Activated CD4-positive, alpha-beta T cell treated with anti-CD3 and anti-CD28 coated beads for 36 hours (primary cell): ENCODE data around the gene CLTCL1. TPM values are rescaled to one million over a fixed set of nuclear protein-coding genes. Genes with fewer than 3 reads are reported as not detected.

Experiments used
- ATAC-seq: fragments of 200-7000 bp; cut with Tn5 transposase; one replicate; pipeline ENCODE4 v1.10.0; 2021; ENCODE audit warnings: mild to moderate bottlenecking, moderate library complexity
- CTCF ChIA-PET: fragments of 350-600 bp; sonication (Branson Sonifier 250); formaldehyde crosslinking; loops from one replicate; lab custom pipeline; 2021; ENCODE audit warnings: antibody characterized with exemption; lab: Charles Lee
- POLR2A ChIA-PET: fragments of 350-600 bp; sonication (Branson Sonifier 250); formaldehyde crosslinking; loops from one replicate; lab custom pipeline; 2021; ENCODE audit warnings: antibody characterized with exemption, inconsistent platforms; lab: Charles Lee
- DNase-seq: peaks from one replicate; pipeline ENCODE4 v3.0.0-alpha.2; 2020
- H3K27ac Mint-ChIP-seq: one replicate; pipeline ENCODE4 v1.8.0; 2021; ENCODE audit warnings: mixed read lengths
- H3K27me3 Mint-ChIP-seq: one replicate; pipeline ENCODE4 v1.8.0; 2021; ENCODE audit warnings: mixed read lengths
- H3K36me3 Mint-ChIP-seq: one replicate; pipeline ENCODE4 v1.8.0; 2021; ENCODE audit warnings: low read depth, mixed read lengths
- H3K4me1 Mint-ChIP-seq: one replicate; pipeline ENCODE4 v1.8.0; 2021; ENCODE audit warnings: mixed read lengths
- H3K4me3 Mint-ChIP-seq: one replicate; pipeline ENCODE4 v1.8.0; 2021; ENCODE audit warnings: mild to moderate bottlenecking, moderate library complexity, mixed read lengths
- H3K9me3 Mint-ChIP-seq: one replicate; pipeline ENCODE4 v1.8.0; 2021; ENCODE audit warnings: low read depth, mixed read lengths
- intact Hi-C, 2 experiments: fragments of 100-400 bp; cut with DNase I in 1 of 2; cut with micrococcal nuclease in 1 of 2; formaldehyde crosslinking; loops; one replicate each; pipeline versions ENCODE4 v1.14.2 to v1.15.1; 2022 to 2024; cut with DNase I, micrococcal nuclease
- total RNA-seq, 2 experiments: library from RNA; stranded (reverse); gene quantifications; one replicate each; pipeline ENCODE4 v1.2.3, GENCODE V29; 2021

The CLTCL1 gene
- total RNA-seq, 2 experiments from 2014 or later, result 0.76 to 1.2 TPM

GRCh38 chr22:19136915-19137314 is 154.6 kb downstream of the CLTCL1 start:
- peaks cover 2% of the 10 kb centered on the region for H3K4me1 Mint-ChIP-seq
- no peak for DNase-seq
- POLR2A ChIA-PET, result no interaction called here
- intact Hi-C loops, result no loop called here
- no peak for ATAC-seq
- no peak overlapping the region for H3K27ac Mint-ChIP-seq
- H3K36me3 Mint-ChIP-seq, result peaks cover 32% of the 10 kb centered on the region
- no peaks in the 10 kb centered on the region for H3K27me3 Mint-ChIP-seq
- CTCF ChIA-PET, result no interaction called here
- no peaks in the 10 kb centered on the region for H3K9me3 Mint-ChIP-seq
- no peak overlapping the region for H3K4me3 Mint-ChIP-seq

- Mint-ChIP-seq H3K9me3 (no peaks in the 10 kb centered on the region), H3K4me1 (no peaks in the 10 kb centered on the region), H3K36me3 (peaks cover 32% of the 10 kb centered on the region), H3K4me3 (no peak overlapping the region), H3K27me3 (no peaks in the 10 kb centered on the region), H3K27ac (no peak overlapping the region)
- no peak for DNase-seq
- POLR2A ChIA-PET, result interaction anchor here (0.6 kb wide), 1 partner anchor 17 kb away, joined by 5 read pairs; no protein-coding TSS in a partner anchor
- CTCF ChIA-PET, result interaction anchor here (0.6 kb wide), 1 partner anchor 13 kb away, joined by 3 read pairs; no protein-coding TSS in a partner anchor
- intact Hi-C loops, result no loop called here
- ATAC-seq, result no peak
Measured at GRCh38 chr22:19134874-19135273, 156.6 kb downstream of the CLTCL1 start.

GRCh38 chr22:19134176-19134831 is 157.2 kb downstream of the CLTCL1 start:
- DNase-seq (no peak), ATAC-seq (no peak)
- peaks cover 28% of the 10 kb centered on the region for H3K36me3 Mint-ChIP-seq
- no peaks in the 10 kb centered on the region for H3K4me1 Mint-ChIP-seq
- H3K4me3 Mint-ChIP-seq, result no peak overlapping the region
- H3K9me3 Mint-ChIP-seq, result no peaks in the 10 kb centered on the region
- intact Hi-C loops, result no loop called here
- no peak overlapping the region for H3K27ac Mint-ChIP-seq
- ChIA-PET CTCF (interaction anchor here (0.6 to 1.0 kb wide), 2 partner anchors 9 to 12 kb away, joined by 3 read pairs; no protein-coding TSS in a partner anchor), POLR2A (interaction anchor here (0.6 kb wide), 1 partner anchor 16 kb away, joined by 5 read pairs; no protein-coding TSS in a partner anchor)
- H3K27me3 Mint-ChIP-seq, result no peaks in the 10 kb centered on the region

- H3K36me3 Mint-ChIP-seq, result peaks cover 27% of the 10 kb centered on the region
- H3K27me3 Mint-ChIP-seq, result no peaks in the 10 kb centered on the region
- H3K4me1 Mint-ChIP-seq, result no peaks in the 10 kb centered on the region
- ChIA-PET CTCF (interaction anchor here (1.0 kb wide), 2 partner anchors 10 to 11 kb away, joined by 3 read pairs; partner anchors contain the start of gene ESS2), POLR2A (interaction anchor here (1.1 kb wide), 1 partner anchor 11 kb away, joined by 4 read pairs; the partner anchor contains the start of gene ESS2)
- H3K9me3 Mint-ChIP-seq, result no peaks in the 10 kb centered on the region
- H3K4me3 Mint-ChIP-seq, result no peak overlapping the region
- intact Hi-C loops, result no loop called here
- no peak for ATAC-seq
- H3K27ac Mint-ChIP-seq, result no peak overlapping the region
- DNase-seq, result no peak
Measured at GRCh38 chr22:19133561-19133960, 158.0 kb downstream of the CLTCL1 start.

- ChIA-PET CTCF (interaction anchor here (1.0 kb wide), 2 partner anchors 10 to 12 kb away, joined by 3 read pairs; partner anchors contain the start of gene ESS2), POLR2A (interaction anchor here (1.1 kb wide), 1 partner anchor 11 kb away, joined by 4 read pairs; the partner anchor contains the start of gene ESS2)
- peaks cover 26% of the 10 kb centered on the region for H3K36me3 Mint-ChIP-seq
- H3K9me3 Mint-ChIP-seq, result no peaks in the 10 kb centered on the region
- H3K4me1 Mint-ChIP-seq, result no peaks in the 10 kb centered on the region
- DNase-seq (no peak), ATAC-seq (no peak)
- intact Hi-C loops, result no loop called here
- H3K27me3 Mint-ChIP-seq, result no peaks in the 10 kb centered on the region
- H3K4me3 Mint-ChIP-seq, result no peak overlapping the region
- no peak overlapping the region for H3K27ac Mint-ChIP-seq
Measured at GRCh38 chr22:19132693-19133400, 158.7 kb downstream of the CLTCL1 start.

GRCh38 chr22:19132153-19132552 is 159.4 kb downstream of the CLTCL1 start:
- CTCF ChIA-PET, result no interaction called here
- H3K36me3 Mint-ChIP-seq, result peaks cover 22% of the 10 kb centered on the region

GRCh38 chr22:19131685-19132015 is 159.9 kb downstream of the CLTCL1 start:
- ChIA-PET CTCF (no interaction called here), POLR2A (no interaction called here)
- intact Hi-C loops, result no loop called here
- Mint-ChIP-seq H3K27ac (no peak overlapping the region), H3K4me3 (no peak overlapping the region), H3K27me3 (no peaks in the 10 kb centered on the region), H3K36me3 (peaks cover 20% of the 10 kb centered on the region), H3K9me3 (no peaks in the 10 kb centered on the region), H3K4me1 (no peaks in the 10 kb centered on the region)
- no peak for ATAC-seq
- DNase-seq, result no peak

More at GRCh38 chr22:19132153-19132552, 159.4 kb downstream of the CLTCL1 start:
- ATAC-seq, result no peak
- H3K9me3 Mint-ChIP-seq, result no peaks in the 10 kb centered on the region
- intact Hi-C loops, result no loop called here
- no peak overlapping the region for H3K4me3 Mint-ChIP-seq
- no peak for DNase-seq
- H3K27me3 Mint-ChIP-seq, result no peaks in the 10 kb centered on the region
- no peak overlapping the region for H3K27ac Mint-ChIP-seq
- POLR2A ChIA-PET, result no interaction called here
- H3K4me1 Mint-ChIP-seq, result no peaks in the 10 kb centered on the region

- DNase-seq (no peak), ATAC-seq (no peak)
- H3K36me3 Mint-ChIP-seq, result peaks cover 15% of the 10 kb centered on the region
- no peak within 1 kb of the TSS for H3K27ac Mint-ChIP-seq
- no peaks in the 10 kb centered on the region for H3K4me1 Mint-ChIP-seq
- POLR2A ChIA-PET, result no interaction called here
- intact Hi-C loops, result no loop called here
- H3K9me3 Mint-ChIP-seq, result no peaks in the 10 kb centered on the region
- no peaks in the 10 kb centered on the region for H3K27me3 Mint-ChIP-seq
- no peak within 1 kb of the TSS for H3K4me3 Mint-ChIP-seq
- CTCF ChIA-PET, result no interaction called here
Measured at GRCh38 chr22:19130959-19131684, 160.4 kb downstream of the CLTCL1 start, which contains the start of gene TSSK2. Gene TSSK2 (plus strand): TSS chr22:19131308. CDS start chr22:19131400, 92 bp downstream.

- Mint-ChIP-seq H3K36me3 (peaks cover 9% of the 10 kb centered on the region), H3K9me3 (no peaks in the 10 kb centered on the region), H3K4me3 (no peak overlapping the region), H3K27ac (no peak overlapping the region), H3K27me3 (no peaks in the 10 kb centered on the region), H3K4me1 (no peaks in the 10 kb centered on the region)
- CTCF ChIA-PET, result interaction anchor here (1.0 kb wide), 1 partner anchor 348 kb away, joined by 3 read pairs; no protein-coding TSS in a partner anchor
- ATAC-seq (no peak), DNase-seq (no peak)
- POLR2A ChIA-PET, result no interaction called here
- intact Hi-C loops, result loop anchor here in 1 of 2 experiments (10.0 kb wide), 1 partner anchor 55 kb away; no protein-coding TSS in a partner anchor
Measured at GRCh38 chr22:19129871-19130270, 161.6 kb downstream of the CLTCL1 start.
